ENCODE measurements around the gene RAB34. TPM values are rescaled to one million over a fixed set of nuclear protein-coding genes. Genes with fewer than 3 reads are reported as not detected.

RAB34 gene
- total and polyA plus RNA-seq, 9 of the 15 experiments (the other 6 are each of a cell fraction or from before 2014, with no cell fraction given) = 0.07 to 3.8 (median 0.46) TPM; not detected in 1

DNA sequence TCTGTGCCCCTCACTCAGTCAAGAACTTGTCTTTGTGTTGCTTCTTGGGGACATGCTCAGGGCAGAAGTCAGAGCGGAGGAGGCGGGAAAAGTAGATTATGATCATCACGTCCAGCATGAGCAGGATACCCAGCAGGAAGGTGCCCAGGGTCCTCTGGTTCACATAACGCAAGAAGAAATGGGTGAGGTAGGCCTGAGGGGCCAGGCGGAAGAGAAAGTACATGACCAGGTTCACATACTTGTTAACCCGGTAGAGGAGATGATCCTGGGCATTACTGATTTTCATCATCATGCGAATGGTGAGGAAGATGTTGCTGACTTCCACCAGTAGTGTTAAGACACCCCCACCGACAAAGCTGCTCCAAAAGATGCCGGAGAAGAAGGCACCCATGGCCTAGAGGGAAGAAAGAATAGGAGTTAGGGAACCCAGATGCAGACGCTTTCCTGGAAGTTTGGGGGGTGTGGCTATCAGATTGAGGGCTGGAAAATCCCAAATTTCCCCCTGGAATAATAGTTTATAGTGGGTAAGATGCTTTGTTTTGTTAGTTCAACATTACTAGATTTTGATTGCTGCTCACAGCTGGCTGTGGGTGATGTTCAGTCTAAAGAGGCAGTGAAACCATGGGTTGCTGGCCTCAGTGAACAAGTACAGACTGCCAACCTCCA lies 7.0 kb upstream of the RAB34 start (continued):
- no peak for TF ChIP-seq AFF1 (IDR thresholded peaks at IDR 0.05; ENCODE audit: low read depth in 1 of 2, partially characterized antibody in 2 of 2)
- 0 out of 2 replicates have a peak, but pooled peaks have one; percentile 4 for TF ChIP-seq ZBED1 (IDR thresholded peaks at IDR 0.05)
- TF ChIP-seq PHF21A (IDR thresholded peaks at IDR 0.05; ENCODE audit: borderline replicate concordance, low read depth) = no peak
- no peak for TF ChIP-seq THRAP3 (IDR thresholded peaks at IDR 0.05; ENCODE audit: borderline replicate concordance)
- no peak for TF ChIP-seq HES1 (IDR thresholded peaks at IDR 0.05; ENCODE audit: low read depth)
- TF ChIP-seq RBM25 (IDR thresholded peaks at IDR 0.05; ENCODE audit: low read depth, low read length, severe bottlenecking) = no peak
- TF ChIP-seq SP1 (CRISPR knock-in tag; IDR thresholded peaks at IDR 0.05) = 0 out of 2 replicates have a peak, but pooled peaks have one; percentile 18
- TF ChIP-seq DLX4 (CRISPR knock-in tag; IDR thresholded peaks at IDR 0.05) = no peak; the same call in 1 of the 2 replicates
- no peak for TF ChIP-seq NR4A1 (CRISPR knock-in tag; IDR thresholded peaks at IDR 0.05)
- 0 out of 2 replicates have a peak, but pooled peaks have one; percentile 4 for TF ChIP-seq NR4A1 (tag; IDR thresholded peaks at IDR 0.05)
- TF ChIP-seq U2AF2 (optimal IDR thresholded peaks at IDR 0.05; ENCODE audit: low read depth, low read length) = no peak
- TF ChIP-seq RBM22 (IDR thresholded peaks at IDR 0.05; ENCODE audit: low read depth, low read length, poor library complexity, severe bottlenecking) = no peak
- no peak for TF ChIP-seq ZNF224 (CRISPR knock-in tag; IDR thresholded peaks at IDR 0.05)
- no peak for TF ChIP-seq SLC30A9 (CRISPR knock-in tag; IDR thresholded peaks at IDR 0.05)
- TF ChIP-seq CBX3 (IDR thresholded peaks at IDR 0.05; ENCODE audit: borderline replicate concordance in 1 of 2, low read length in 2 of 2) = no peak
- TF ChIP-seq TFAP4 (CRISPR knock-in tag; IDR thresholded peaks at IDR 0.05; ENCODE audit: borderline replicate concordance) = no peak
- TF ChIP-seq ERF (CRISPR knock-in tag; IDR thresholded peaks at IDR 0.05) = no peak
- no peak for TF ChIP-seq ZBTB9 (CRISPR knock-in tag; IDR thresholded peaks at IDR 0.05)
